Lower lobe of right lung (tissue), 2 donors: Measurements from ENCODE around the gene PET100. TPM values are rescaled to one million over a fixed set of nuclear protein-coding genes. Genes with fewer than 3 reads are reported as not detected.

Source experiments
- ATAC-seq, 2 donors: fragments of 200-7000 bp; cut with Tn5 transposase; one replicate each; pipeline ENCODE4 v1.9.1; 2020 to 2022; ENCODE audit warnings: mild to moderate bottlenecking in 2 of 2, moderate library complexity in 2 of 2
- DNase-seq: peaks from one replicate; pipeline ENCODE4 v3.0.0-alpha.2; 2020
- H3K27ac ChIP-seq: fragments of 200-600 bp; one replicate; pipeline ENCODE4 v1.8.0; 2022
- H3K27me3 ChIP-seq: fragments of 200-600 bp; one replicate; pipeline ENCODE4 v1.8.0; 2022; ENCODE audit warnings: low read depth
- H3K36me3 ChIP-seq: fragments of 200-600 bp; one replicate; pipeline ENCODE4 v1.8.0; 2022; ENCODE audit warnings: mild to moderate bottlenecking
- H3K4me1 ChIP-seq: fragments of 200-600 bp; one replicate; pipeline ENCODE4 v1.8.0; 2022
- H3K4me3 ChIP-seq: fragments of 200-600 bp; one replicate; pipeline ENCODE4 v1.8.0; 2022; ENCODE audit warnings: mild to moderate bottlenecking
- H3K9me3 ChIP-seq: fragments of 200-600 bp; one replicate; pipeline ENCODE4 v1.8.0; 2022
- CTCF ChIP-seq: fragments of 200-600 bp; IDR thresholded peaks from one replicate; pipeline ENCODE4 v1.8.0; 2022; ENCODE audit warnings: antibody characterized with exemption, mild to moderate bottlenecking
- intact Hi-C: fragments of 100-400 bp; cut with DNase I; formaldehyde crosslinking; loops from one replicate; pipeline ENCODE4 v1.11.0; 2022
- total RNA-seq: library from RNA; stranded (reverse); fragmentation: NEBNext Ultra II Directional; extraction: Animal tissue kit (Norgen Biotek cat#: 25700); gene quantifications from one replicate; pipeline ENCODE4 v1.2.1, GENCODE V29; 2021
- donor health status: DM: no; HTN: yes; CAD: no; lungs with severe emphysema.

The PET100 gene
- total RNA-seq, 1 donor from 2014 or later: 82.6 TPM

DNA sequence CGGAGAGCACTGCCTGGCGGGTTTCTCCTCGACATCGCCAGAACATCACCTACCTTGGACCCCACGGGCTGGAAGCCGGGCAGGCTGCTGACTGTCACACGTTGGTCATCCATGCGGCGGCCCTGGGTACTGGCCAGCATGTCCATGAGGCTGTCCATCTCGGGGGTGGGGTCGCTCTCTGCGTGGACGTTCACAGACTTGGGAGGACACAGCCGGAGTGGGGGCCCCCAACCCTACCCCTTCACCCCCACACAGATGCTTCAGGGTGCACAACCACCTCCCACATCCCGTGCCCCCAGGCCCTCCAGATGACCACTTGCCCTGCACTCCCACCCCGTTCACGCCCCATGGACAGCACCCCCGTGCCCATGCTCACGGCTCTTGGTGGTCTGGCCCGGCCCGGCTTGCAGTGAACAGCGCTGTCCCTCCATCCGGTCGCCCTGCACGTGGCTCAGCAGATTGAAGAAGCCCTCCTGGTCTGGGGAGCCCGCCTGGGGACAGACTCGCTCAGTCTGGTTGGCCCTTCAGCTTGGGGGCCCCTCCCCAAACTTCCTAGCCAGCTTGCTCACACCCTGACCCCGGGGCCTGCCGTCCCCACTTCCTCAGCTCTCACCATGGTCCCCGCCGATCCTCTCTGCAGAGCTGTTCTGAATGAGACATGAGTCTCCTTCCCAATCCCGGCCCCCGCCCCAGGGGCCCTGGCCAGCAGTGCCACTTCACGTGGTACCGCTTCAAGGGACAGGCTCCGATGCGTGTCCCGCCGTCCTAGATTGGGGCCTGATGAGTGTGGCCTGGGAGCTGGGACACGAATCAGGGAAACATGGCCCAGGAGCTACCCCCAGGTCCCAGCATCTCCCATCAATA lies 3.0 kb downstream of the PET100 start:
- intact Hi-C loops: no loop called here
- TF ChIP-seq CTCF: no peak
- Histone ChIP-seq H3K4me3 (no peak overlapping the region), H3K4me1 (peaks cover 36% of the 10 kb centered on the region), H3K27ac (no peak overlapping the region), H3K9me3 (no peaks in the 10 kb centered on the region), H3K36me3 (peaks cover 12% of the 10 kb centered on the region), H3K27me3 (peaks cover 4% of the 10 kb centered on the region)
- DNase-seq (no peak), ATAC-seq (no peak)

- no peak within 1 kb of the TSS for H3K27ac ChIP-seq
- peaks cover 36% of the 10 kb centered on the region for H3K4me1 ChIP-seq
- H3K4me3 ChIP-seq: no peak within 1 kb of the TSS
- no peak for TF ChIP-seq CTCF
- H3K27me3 ChIP-seq: peaks cover 7% of the 10 kb centered on the region
- no peak for ATAC-seq
- intact Hi-C loops: no loop called here
- H3K9me3 ChIP-seq: no peaks in the 10 kb centered on the region
- DNase-seq: no peak
- H3K36me3 ChIP-seq: peaks cover 12% of the 10 kb centered on the region
Measured at GRCh38 chr19:7633698-7634097, 4.1 kb downstream of the PET100 start, which contains the start of gene PCP2. TSS of gene PCP2 (minus strand) at chr19:7633719. CDS start at chr19:7633457, 262 bp downstream.

- no peak overlapping the region for H3K27ac ChIP-seq
- DNase-seq: no peak
- no peak overlapping the region for H3K4me3 ChIP-seq
Measured at GRCh38 chr19:7635670-7636069, 6.1 kb downstream of the PET100 start.

DNA sequence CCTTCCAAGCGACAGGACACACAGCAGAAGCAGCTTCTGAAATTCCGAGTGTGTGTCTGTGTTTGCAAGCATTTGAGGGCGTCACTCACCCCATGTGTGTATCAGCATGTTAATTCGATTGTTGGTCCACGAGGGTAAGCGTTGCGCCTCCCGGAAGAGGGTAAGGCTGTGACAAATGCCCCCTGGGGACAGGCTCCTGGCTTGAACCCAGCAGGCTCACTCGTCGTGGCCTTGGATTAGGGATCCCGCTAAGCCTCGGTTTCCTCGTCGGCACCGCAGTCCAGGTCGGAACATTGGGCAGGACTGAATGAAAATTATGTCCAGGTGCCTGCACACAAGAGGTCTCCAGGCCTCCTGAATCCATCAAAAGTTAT lies 6.7 kb downstream of the PET100 start:
- ATAC-seq: no peak
- Histone ChIP-seq H3K9me3 (no peaks in the 10 kb centered on the region), H3K27ac (peak overlapping the region; percentile 96), H3K4me3 (peak overlapping the region; percentile 86), H3K4me1 (peaks cover 30% of the 10 kb centered on the region), H3K27me3 (peaks cover 7% of the 10 kb centered on the region), H3K36me3 (peaks cover 16% of the 10 kb centered on the region)
- intact Hi-C loops: no loop called here
- no peak for DNase-seq
- TF ChIP-seq CTCF: no peak

More at GRCh38 chr19:7635670-7636069, 6.1 kb downstream of the PET100 start:
- intact Hi-C loops: no loop called here
- H3K27me3 ChIP-seq: peaks cover 7% of the 10 kb centered on the region
- no peak for ATAC-seq
- no peaks in the 10 kb centered on the region for H3K9me3 ChIP-seq
- TF ChIP-seq CTCF: no peak
- peaks cover 13% of the 10 kb centered on the region for H3K36me3 ChIP-seq
- H3K4me1 ChIP-seq: peaks cover 36% of the 10 kb centered on the region

GRCh38 chr19:7636691-7637373 lies 7.2 kb downstream of the PET100 start, which contains the start of gene STXBP2:
TSS of gene STXBP2 (plus strand) at chr19:7637110. CDS start at chr19:7637150, 40 bp downstream.
- H3K9me3 ChIP-seq: no peaks in the 10 kb centered on the region
- peaks cover 30% of the 10 kb centered on the region for H3K4me1 ChIP-seq
- H3K4me3 ChIP-seq: peak within 1 kb of the TSS; percentile 86
- H3K36me3 ChIP-seq: peaks cover 20% of the 10 kb centered on the region
- intact Hi-C loops: no loop called here
- DNase-seq (peak; percentile 90), ATAC-seq (peak; percentile 97 to 98)
- peaks cover 7% of the 10 kb centered on the region for H3K27me3 ChIP-seq
- no peak for TF ChIP-seq CTCF
- peak within 1 kb of the TSS; percentile 96 for H3K27ac ChIP-seq
